Lung (tissue), 12 donors: ENCODE measurements around the gene PALB2. TPM values are rescaled to one million over a fixed set of nuclear protein-coding genes. Genes with fewer than 3 reads are reported as not detected.

Experiments used
- ATAC-seq: fragments of 200-7000 bp; cut with Tn5 transposase; one replicate; pipeline ENCODE4 v1.9.1; 2020; ENCODE audit warnings: moderate number of reproducible peaks; ENCODE audit not compliant: insufficient read depth, low FRiP score
- DNase-seq, 3 donors: peaks; one replicate each; pipeline ENCODE4 v3.0.0-alpha.2; 2013 to 2017
- H3K27ac ChIP-seq, 2 donors: one replicate each; pipeline ENCODE4 v1.5.1; 2013; ENCODE audit warnings: mild to moderate bottlenecking in 2 of 2, moderate library complexity in 2 of 2, control low read depth in 1 of 2, inconsistent platforms in 1 of 2, low read depth in 1 of 2, low read length in 1 of 2
- H3K27me3 ChIP-seq, 3 donors: one replicate each; pipeline ENCODE4 v1.5.1; 2013; ENCODE audit warnings: low read length in 2 of 3; ENCODE audit not compliant: control insufficient read depth in 3 of 3, insufficient read depth in 3 of 3
- H3K36me3 ChIP-seq, 4 donors: one replicate each; pipeline ENCODE4 v1.5.1; 2013; ENCODE audit warnings: low read length in 4 of 4, mild to moderate bottlenecking in 1 of 4, moderate library complexity in 1 of 4; ENCODE audit not compliant: control insufficient read depth in 4 of 4, insufficient read depth in 4 of 4
- H3K4me1 ChIP-seq, 5 donors: one replicate each; pipeline ENCODE4 v1.5.1; 2013; ENCODE audit warnings: low read length in 5 of 5, mild to moderate bottlenecking in 2 of 5, moderate library complexity in 1 of 5; ENCODE audit not compliant: control insufficient read depth in 5 of 5, insufficient read depth in 5 of 5
- H3K4me3 ChIP-seq: one replicate; pipeline ENCODE4 v1.5.1; 2013; ENCODE audit warnings: mild to moderate bottlenecking, control low read depth, moderate library complexity
- H3K9ac ChIP-seq, 2 donors: one replicate each; pipeline ENCODE4 v1.5.1; 2013; ENCODE audit warnings: low read length in 2 of 2, control low read depth in 1 of 2; ENCODE audit not compliant: insufficient read depth in 1 of 2
- H3K9me3 ChIP-seq, 4 donors: one replicate each; pipeline ENCODE4 v1.5.1; 2013; ENCODE audit warnings: low read length in 3 of 4, mild to moderate bottlenecking in 1 of 4, moderate library complexity in 1 of 4; ENCODE audit not compliant: control insufficient read depth in 4 of 4, insufficient read depth in 3 of 4
- WGBS, 2 donors: extraction: QIAGEN DNeasy Blood & Tissue Kit; methylation state at CpG; one replicate each; pipeline ENCODE4 v1.1.7; 2013; 5-methylcytosine and 5-hydroxymethylcytosine counted together
- polyA plus RNA-seq, 2 donors: library from polyadenylated mRNA; stranded (reverse); fragments of 200-250 nt; gene quantifications; one replicate each; pipeline ENCODE4 v1.2.1, GENCODE V29; 2013
- total RNA-seq, 2 donors: library from RNA; depleted of rRNA in 1 of 2; stranded (reverse); fragments of >200 nt in 1 of 2; gene quantifications; one replicate each; pipeline ENCODE4 v1.2.1, GENCODE V29; 2014 to 2021
- TF ChIP-seq, protein P1 (sequence below): IDR thresholded peaks from 2 replicates; pipeline ENCODE4 v1.5.1; 2012; ENCODE audit warnings: mild to moderate bottlenecking; ENCODE audit errors: control extremely low read depth, extremely low read depth
- donor health status: control.
- donor health status: control.
- donor health status: Bipolar disorder and iron deficiency.
- donor health status: healthy.
- donor health status: DM: yes; HTN: yes; CAD: no.

Gene PALB2
- total and polyA plus RNA-seq, 4 donors = 6.3 to 12.9 (median 10.1) TPM

DNA sequence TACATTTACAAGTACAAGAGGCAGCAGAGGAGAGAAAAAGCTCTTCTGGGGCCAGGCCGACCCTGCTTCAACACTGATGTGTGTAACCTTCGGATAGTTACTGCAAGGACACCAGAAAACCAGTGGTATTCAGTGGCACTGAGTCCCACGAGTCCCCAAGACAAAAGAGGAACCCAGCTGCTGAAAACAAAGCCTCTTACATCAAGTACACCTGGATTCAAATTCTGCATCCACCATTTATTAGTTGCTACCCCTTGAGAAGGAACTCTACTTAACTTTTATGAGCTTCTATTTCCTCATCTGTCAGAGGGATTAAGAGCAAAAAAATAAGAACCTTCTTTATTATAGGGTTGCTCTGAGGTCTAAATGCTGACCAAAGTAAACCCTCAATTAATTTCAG lies 86.6 kb downstream of the PALB2 start:
- no peaks in the 10 kb centered on the region for H3K9me3 ChIP-seq
- DNase-seq (no peak), ATAC-seq (no peak)
- TF ChIP-seq, protein P1, sequence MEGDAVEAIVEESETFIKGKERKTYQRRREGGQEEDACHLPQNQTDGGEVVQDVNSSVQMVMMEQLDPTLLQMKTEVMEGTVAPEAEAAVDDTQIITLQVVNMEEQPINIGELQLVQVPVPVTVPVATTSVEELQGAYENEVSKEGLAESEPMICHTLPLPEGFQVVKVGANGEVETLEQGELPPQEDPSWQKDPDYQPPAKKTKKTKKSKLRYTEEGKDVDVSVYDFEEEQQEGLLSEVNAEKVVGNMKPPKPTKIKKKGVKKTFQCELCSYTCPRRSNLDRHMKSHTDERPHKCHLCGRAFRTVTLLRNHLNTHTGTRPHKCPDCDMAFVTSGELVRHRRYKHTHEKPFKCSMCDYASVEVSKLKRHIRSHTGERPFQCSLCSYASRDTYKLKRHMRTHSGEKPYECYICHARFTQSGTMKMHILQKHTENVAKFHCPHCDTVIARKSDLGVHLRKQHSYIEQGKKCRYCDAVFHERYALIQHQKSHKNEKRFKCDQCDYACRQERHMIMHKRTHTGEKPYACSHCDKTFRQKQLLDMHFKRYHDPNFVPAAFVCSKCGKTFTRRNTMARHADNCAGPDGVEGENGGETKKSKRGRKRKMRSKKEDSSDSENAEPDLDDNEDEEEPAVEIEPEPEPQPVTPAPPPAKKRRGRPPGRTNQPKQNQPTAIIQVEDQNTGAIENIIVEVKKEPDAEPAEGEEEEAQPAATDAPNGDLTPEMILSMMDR = no peak
- H3K27ac ChIP-seq = no peak overlapping the region
- H3K36me3 ChIP-seq = peaks cover 11 to 25% (median 22%) of the 10 kb centered on the region in 4 donors
- H3K4me1 ChIP-seq = peaks cover 0 to 10% (median 10%) of the 10 kb centered on the region in 5 donors
- no peaks in the 10 kb centered on the region for H3K27me3 ChIP-seq
- H3K4me3 ChIP-seq = no peak overlapping the region
- H3K9ac ChIP-seq = no peak overlapping the region
- WGBS, 2 donors = 79 to 86% methylated on average over 3 of the region's 3 CpGs

Other genes with a start within 250 kb of the PALB2 start
- gene COG7, start 188.1 kb downstream of the PALB2 start, total RNA-seq = 10 to 100 TPM; 24.1 to 34.0 TPM
- 10 to 100 TPM; 14.9 to 16.0 TPM for gene COG7, start 188.1 kb downstream of the PALB2 start, polyA plus RNA-seq
- 100 to 1,000 TPM in 1 of 2 donors, 10 to 100 TPM in 1; 88.5 to 118 TPM for gene GGA2, start 130.8 kb downstream of the PALB2 start, total RNA-seq
- gene GGA2, start 130.8 kb downstream of the PALB2 start, polyA plus RNA-seq = 10 to 100 TPM; 29.4 to 39.3 TPM
- 10 to 100 TPM; 25.2 to 25.7 TPM for gene EARS2, start 84.0 kb downstream of the PALB2 start, total RNA-seq
- 10 to 100 TPM; 17.7 to 19.3 TPM for gene EARS2, start 84.0 kb downstream of the PALB2 start, polyA plus RNA-seq
- gene UBFD1, start 83.6 kb downstream of the PALB2 start, total RNA-seq = 10 to 100 TPM; 48.8 to 61.4 TPM
- 10 to 100 TPM in 1 of 2 donors, 1 to 10 TPM in 1; 8.5 to 13.9 TPM for gene UBFD1, start 83.6 kb downstream of the PALB2 start, polyA plus RNA-seq
- 10 to 100 TPM; 67.4 to 83.7 TPM for gene NDUFAB1, start 45.0 kb downstream of the PALB2 start, total RNA-seq
- 100 to 1,000 TPM in 1 of 2 donors, 10 to 100 TPM in 1; 96.5 to 127 TPM for gene NDUFAB1, start 45.0 kb downstream of the PALB2 start, polyA plus RNA-seq
- gene DCTN5, start 156 bp upstream of the PALB2 start, total RNA-seq = 10 to 100 TPM; 39.0 to 46.2 TPM
- gene DCTN5, start 156 bp upstream of the PALB2 start, polyA plus RNA-seq = 10 to 100 TPM; 10.5 to 30.4 TPM
- gene PLK1, start 37.6 kb upstream of the PALB2 start, total RNA-seq = 1 to 10 TPM; 3.2 to 3.3 TPM
- gene PLK1, start 37.6 kb upstream of the PALB2 start, polyA plus RNA-seq = 1 to 10 TPM; 1.9 to 3.6 TPM
- gene ERN2, start 71.9 kb upstream of the PALB2 start, total RNA-seq = 10 to 100 TPM in 1 of 2 donors, under 1 TPM in 1; 0.46 to 10.6 TPM
- gene ERN2, start 71.9 kb upstream of the PALB2 start, polyA plus RNA-seq = 1 to 10 TPM; 2.6 to 4.4 TPM
- 1 to 10 TPM in 1 of 2 donors, not detected in 1; 2.0 TPM for gene CHP2, start 113.7 kb upstream of the PALB2 start, total RNA-seq
- under 1 TPM; 0.06 TPM for gene CHP2, start 113.7 kb upstream of the PALB2 start, polyA plus RNA-seq
- 10 to 100 TPM; 24.3 to 46.4 TPM for gene PRKCB, start 194.7 kb upstream of the PALB2 start, total RNA-seq
- gene PRKCB, start 194.7 kb upstream of the PALB2 start, polyA plus RNA-seq = 10 to 100 TPM in 1 of 2 donors, 1 to 10 TPM in 1; 2.5 to 19.2 TPM